HepG2 (cell line): ENCODE results near the gene XIST. TPM values are rescaled to one million over a fixed set of nuclear protein-coding genes. Genes with fewer than 3 reads are reported as not detected.

Experiments
- ATAC-seq: fragments of 200-7000 bp; cut with Tn5 transposase; 3 replicates; pipeline ENCODE4 v1.9.1; 2020; ENCODE audit warnings: mild to moderate bottlenecking, moderate library complexity
- BruUV-seq: library from RNA; stranded (reverse); fragments of 400-500 nt; replicated peaks from 2 replicates; lab custom pipeline; 2021; lab: Mats Ljungman, UMichigan
- CTCF ChIA-PET: fragments of 300-600 bp; formaldehyde crosslinking; extraction: SDS; loops from one replicate; lab custom pipeline; 2021; ENCODE audit warnings: low total read pairs, inconsistent platforms, low intra/inter-chr PET ratio; lab: Yijun Ruan, JAX
- POLR2A ChIA-PET: fragments of 350-600 bp; sonication (Branson Sonifier 250); formaldehyde crosslinking; loops from one replicate; lab custom pipeline; 2020; ENCODE audit warnings: antibody characterized with exemption, inconsistent platforms; lab: Yijun Ruan, JAX
- DNase-seq: peaks from one replicate; pipeline ENCODE4 v3.0.0-alpha.2; 2015; ENCODE audit warnings: low spot score
- FAIRE-seq: peaks from 3 replicates; lab custom pipeline; 2011; peaks lifted over from hg19 to GRCh38; lab: Jason Lieb, UNC
- H2AFZ ChIP-seq: one replicate; pipeline ENCODE4 v1.6.1; 2011; ENCODE audit warnings: low read length, inconsistent platforms
- H3K27ac ChIP-seq: fragments of 300-600 bp; 3 replicates; pipeline ENCODE4 v1.8.0; 2011; ENCODE audit warnings: mixed run types, mild to moderate bottlenecking, mixed read lengths, low read length, inconsistent platforms; ENCODE audit not compliant: insufficient read depth; ENCODE audit errors: extremely low read length
- H3K27me3 ChIP-seq, 2 experiments: fragments of 200-600 bp in 1 of 2; 2 replicates in 1 of 2; 3 replicates in 1 of 2; pipeline versions ENCODE4 v1.6.0 to v1.8.0; 2011; ENCODE audit warnings: low read length in 2 of 2, mild to moderate bottlenecking in 2 of 2, moderate library complexity in 2 of 2, inconsistent platforms in 1 of 2; ENCODE audit not compliant: insufficient read depth in 2 of 2, control insufficient read depth in 1 of 2
- H3K36me3 ChIP-seq, 2 experiments: fragments of 200-600 bp in 1 of 2; replicated peaks in 1 of 2; 2 replicates in 1 of 2; 3 replicates in 1 of 2; pipeline versions ENCODE4 v1.5.1 to v1.8.0; 2011; ENCODE audit warnings: low read length in 2 of 2, inconsistent platforms in 1 of 2; ENCODE audit not compliant: insufficient read depth in 2 of 2, control insufficient read depth in 1 of 2
- H3K4me1 ChIP-seq: 2 replicates; pipeline ENCODE4 v1.5.1; 2012; ENCODE audit warnings: low read length, inconsistent platforms; ENCODE audit not compliant: insufficient read depth
- H3K4me2 ChIP-seq: 2 replicates; pipeline ENCODE4 v1.6.0; 2011; ENCODE audit warnings: low read depth, low read length, inconsistent platforms
- H3K4me3 ChIP-seq, 3 experiments: fragments of 200-600 bp in 1 of 3; sonication (generic), shearing (Covaris generic) in 1 of 3; replicated peaks in 1 of 3; 2 replicates each; pipeline ENCODE4 v1.5.1; 2011 to 2016; ENCODE audit warnings: low read length in 3 of 3, inconsistent platforms in 2 of 3, low read depth in 2 of 3, mild to moderate bottlenecking in 2 of 3, control low read depth in 1 of 3, mixed read lengths in 1 of 3; ENCODE audit not compliant: insufficient read depth in 1 of 3
- H3K79me2 ChIP-seq: one replicate; pipeline ENCODE4 v1.6.1; 2011; ENCODE audit warnings: low read length, inconsistent platforms; ENCODE audit not compliant: insufficient read depth
- H3K9ac ChIP-seq: 2 replicates; pipeline ENCODE4 v1.6.0; 2011; ENCODE audit warnings: mild to moderate bottlenecking, low read depth, low read length, inconsistent platforms; ENCODE audit not compliant: insufficient read depth
- H3K9me3 ChIP-seq: 2 replicates; pipeline ENCODE4 v1.5.1; 2012; ENCODE audit warnings: mild to moderate bottlenecking, low read length
- H4K20me1 ChIP-seq: 2 replicates; pipeline ENCODE4 v1.6.0; 2011; ENCODE audit warnings: inconsistent platforms, mild to moderate bottlenecking, low read length, moderate library complexity; ENCODE audit not compliant: insufficient read depth
- GABPB1 ChIP-seq: IDR thresholded peaks from 2 replicates; pipeline ENCODE4 v1.6.1; 2016; ENCODE audit warnings: mild to moderate bottlenecking, missing genetic modification reagents, moderate library complexity, missing compliant biosample characterization
- MXD4 ChIP-seq: IDR thresholded peaks from 2 replicates; pipeline ENCODE4 v1.6.1; 2016; ENCODE audit warnings: mild to moderate bottlenecking, missing biosample characterization, missing genetic modification reagents
- TBX2 ChIP-seq: sonication (generic); formaldehyde crosslinking; IDR thresholded peaks from 2 replicates; pipeline ENCODE4 v1.5.0; 2020; ENCODE audit warnings: missing genetic modification reagents, mild to moderate bottlenecking, borderline replicate concordance
- THYN1 ChIP-seq: sonication (generic); formaldehyde crosslinking; IDR thresholded peaks from 2 replicates; pipeline ENCODE4 v1.8.1; 2023; ENCODE audit warnings: low read depth, mild to moderate bottlenecking, moderate library complexity, missing genetic modification reagents, borderline replicate concordance
- WGBS: methylation state at CpG from one replicate; pipeline ENCODE4 v1.1.6; 2017; ENCODE audit warnings: low lambda C conversion rate; 5-methylcytosine and 5-hydroxymethylcytosine counted together
- in situ Hi-C: cut with HindIII; loops from 2 replicates; pipeline ENCODE4 v1.10.0; 2017; ENCODE audit warnings: low pct_unique_long_range_greater_than_20kb; ENCODE audit not compliant: extremely low pct_ligation_motif_present
- intact Hi-C: fragments of 100-400 bp; cut with micrococcal nuclease; formaldehyde crosslinking; loops from one replicate; pipeline ENCODE4 v1.10.0; 2022; ENCODE audit not compliant: unreplicated experiment
- polyA plus RNA-seq, 8 experiments: library from polyadenylated mRNA; depleted of rRNA in 3 of 8; stranded (reverse) in 7 of 8; unstranded in 1 of 8; fragments of >200 nt; fragmentation: Illumina TruSeq in 4 of 8; extraction: Trizol in 4 of 8; gene quantifications; 2 replicates each; pipeline versions ENCODE4 v1.2.1 to v1.2.3, GENCODE V29; 2011 to 2016; ENCODE audit warnings: low read depth in 4 of 8, missing spikeins in 1 of 8, mixed read lengths in 1 of 8; ENCODE audit not compliant: insufficient read depth in 1 of 8
- total RNA-seq, 5 experiments: library from RNA; depleted of rRNA; stranded (reverse); fragments of >200 nt; fragmentation: Illumina TruSeq; extraction: Trizol; gene quantifications; 2 replicates each; pipeline ENCODE4 v1.2.3, GENCODE V29; 2016; ENCODE audit warnings: low read depth in 1 of 5
- TF ChIP-seq, protein P1 (sequence below): fragments of 450-650 bp; IDR thresholded peaks from 2 replicates; pipeline ENCODE4 v1.6.1; 2017
- TF ChIP-seq, protein P2 (sequence below): sonication (generic); formaldehyde crosslinking; IDR thresholded peaks from 2 replicates; pipeline ENCODE4 v1.5.1; 2020; ENCODE audit warnings: missing genetic modification reagents, mild to moderate bottlenecking, borderline replicate concordance

The XIST gene
- total and polyA plus RNA-seq, 2 of the 13 experiments (the other 11 are each of a cell fraction or from before 2014, with no cell fraction given), result 0.02 to 0.26 TPM

DNA sequence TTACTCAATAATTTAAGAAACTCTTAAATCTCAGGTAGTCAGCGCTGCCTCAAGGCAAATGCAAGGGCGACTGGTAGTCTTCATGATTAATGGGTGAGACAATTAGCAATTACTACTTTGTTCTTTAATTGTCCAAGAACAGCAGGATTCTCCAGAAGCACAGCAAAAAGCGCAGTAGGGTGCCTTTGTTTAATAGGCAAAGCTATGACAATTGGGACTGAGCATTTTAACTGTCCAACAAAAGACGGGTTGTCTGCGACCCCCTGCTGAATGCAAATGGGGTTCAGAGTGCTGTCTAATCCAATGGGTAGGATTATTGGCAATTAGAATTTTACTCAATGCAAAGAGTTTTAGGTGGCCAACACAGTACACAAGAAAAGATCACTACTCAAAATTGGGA lies 3.4 kb downstream of the XIST start:
- Histone ChIP-seq H3K9ac (no peak overlapping the region), H3K27ac (no peak overlapping the region), H3K9me3 (no peaks in the 10 kb centered on the region), H3K4me1 (no peaks in the 10 kb centered on the region), H3K27me3 (no peaks in the 10 kb centered on the region), H3K36me3 (no peaks in the 10 kb centered on the region), H3K4me2 (no peak overlapping the region), H3K4me3 (no peak overlapping the region), H4K20me1 (no peaks in the 10 kb centered on the region), H2AFZ (no peak overlapping the region), H3K79me2 (no peaks in the 10 kb centered on the region)
- ChIA-PET CTCF (no interaction called here), POLR2A (no interaction called here)
- no TSS peak for BruUV-seq
- in situ Hi-C loops (no loop called here), intact Hi-C loops (no loop called here)
- FAIRE-seq, result no peak
- no peak for DNase-seq
- TF ChIP-seq, protein P1, sequence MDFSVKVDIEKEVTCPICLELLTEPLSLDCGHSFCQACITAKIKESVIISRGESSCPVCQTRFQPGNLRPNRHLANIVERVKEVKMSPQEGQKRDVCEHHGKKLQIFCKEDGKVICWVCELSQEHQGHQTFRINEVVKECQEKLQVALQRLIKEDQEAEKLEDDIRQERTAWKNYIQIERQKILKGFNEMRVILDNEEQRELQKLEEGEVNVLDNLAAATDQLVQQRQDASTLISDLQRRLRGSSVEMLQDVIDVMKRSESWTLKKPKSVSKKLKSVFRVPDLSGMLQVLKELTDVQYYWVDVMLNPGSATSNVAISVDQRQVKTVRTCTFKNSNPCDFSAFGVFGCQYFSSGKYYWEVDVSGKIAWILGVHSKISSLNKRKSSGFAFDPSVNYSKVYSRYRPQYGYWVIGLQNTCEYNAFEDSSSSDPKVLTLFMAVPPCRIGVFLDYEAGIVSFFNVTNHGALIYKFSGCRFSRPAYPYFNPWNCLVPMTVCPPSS, result no peak
- TF ChIP-seq, protein P2, sequence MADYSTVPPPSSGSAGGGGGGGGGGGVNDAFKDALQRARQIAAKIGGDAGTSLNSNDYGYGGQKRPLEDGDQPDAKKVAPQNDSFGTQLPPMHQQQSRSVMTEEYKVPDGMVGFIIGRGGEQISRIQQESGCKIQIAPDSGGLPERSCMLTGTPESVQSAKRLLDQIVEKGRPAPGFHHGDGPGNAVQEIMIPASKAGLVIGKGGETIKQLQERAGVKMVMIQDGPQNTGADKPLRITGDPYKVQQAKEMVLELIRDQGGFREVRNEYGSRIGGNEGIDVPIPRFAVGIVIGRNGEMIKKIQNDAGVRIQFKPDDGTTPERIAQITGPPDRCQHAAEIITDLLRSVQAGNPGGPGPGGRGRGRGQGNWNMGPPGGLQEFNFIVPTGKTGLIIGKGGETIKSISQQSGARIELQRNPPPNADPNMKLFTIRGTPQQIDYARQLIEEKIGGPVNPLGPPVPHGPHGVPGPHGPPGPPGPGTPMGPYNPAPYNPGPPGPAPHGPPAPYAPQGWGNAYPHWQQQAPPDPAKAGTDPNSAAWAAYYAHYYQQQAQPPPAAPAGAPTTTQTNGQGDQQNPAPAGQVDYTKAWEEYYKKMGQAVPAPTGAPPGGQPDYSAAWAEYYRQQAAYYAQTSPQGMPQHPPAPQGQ (CRISPR knock-in tag), result no peak
- TF ChIP-seq GABPB1 (CRISPR knock-in tag) (no peak), MXD4 (CRISPR knock-in tag) (no peak), THYN1 (CRISPR knock-in tag) (no peak), TBX2 (no peak)
- 2% methylated on average over 5 of the region's 5 CpGs for WGBS
- ATAC-seq, result no peak
